Fibroblast of lung (primary cell): Measurements from ENCODE around the gene CELSR2.

Experiments
- CTCF ChIP-seq, 2 donors: IDR thresholded peaks in 1 of 2; conservative IDR thresholded peaks in 1 of 2; 1 replicate in 1 of 2; 2 replicates in 1 of 2; pipeline ENCODE4 v1.5.1; 2011 to 2012; ENCODE audit warnings: low read length in 2 of 2, control low read depth in 1 of 2, inconsistent platforms in 1 of 2, low read depth in 1 of 2, mild to moderate bottlenecking in 1 of 2
- EZH2 ChIP-seq: IDR thresholded peaks from 2 replicates; pipeline ENCODE4 v1.5.1; 2012; ENCODE audit warnings: low read length, control low read depth, mild to moderate bottlenecking; ENCODE audit errors: missing control alignments

GRCh38 chr1:109248797-109249629, at the start of gene CELSR2:
- TF ChIP-seq CTCF (conservative IDR thresholded peaks at IDR 0.05 in 1 of 2, IDR thresholded peaks at IDR 0.05 in 1 of 2; ENCODE audit: low read depth in 1 of 2, low read length in 2 of 2) (no peak), EZH2 (no peak)
